CD14-positive monocyte (primary cell): ENCODE data around the gene MRPS35. TPM values are rescaled to one million over a fixed set of nuclear protein-coding genes. Genes with fewer than 3 reads are reported as not detected.

ENCODE experiments used
- DNase-seq, 3 donors: peaks; one replicate each; pipeline ENCODE4 v3.0.0-alpha.2; 2011 to 2022
- H2AFZ ChIP-seq: 2 replicates; pipeline ENCODE4 v1.6.0; 2012; ENCODE audit warnings: mild to moderate bottlenecking, low read depth, low read length, inconsistent platforms; ENCODE audit not compliant: insufficient read depth, poor library complexity, severe bottlenecking
- H3K27ac ChIP-seq, 2 donors: 1 replicate in 1 of 2; 2 replicates in 1 of 2; pipeline ENCODE4 v1.5.1; 2012 to 2013; ENCODE audit warnings: low read length in 2 of 2, control low read depth in 1 of 2, inconsistent platforms in 1 of 2, low read depth in 1 of 2, mild to moderate bottlenecking in 1 of 2
- H3K27me3 ChIP-seq, 2 donors: one replicate each; pipeline versions ENCODE4 v1.6.0 to v1.6.1; 2011 to 2013; ENCODE audit warnings: low read length in 2 of 2; ENCODE audit not compliant: control insufficient read depth in 2 of 2, insufficient read depth in 2 of 2
- H3K36me3 ChIP-seq, 2 donors: replicated peaks in 1 of 2; 1 replicate in 1 of 2; 2 replicates in 1 of 2; pipeline versions ENCODE4 v1.5.1 to v1.6.1; 2012 to 2013; ENCODE audit warnings: low read length in 2 of 2, control low read depth in 1 of 2, inconsistent platforms in 1 of 2, mild to moderate bottlenecking in 1 of 2; ENCODE audit not compliant: insufficient read depth in 2 of 2, control insufficient read depth in 1 of 2
- H3K4me1 ChIP-seq, 2 donors: 1 replicate in 1 of 2; 2 replicates in 1 of 2; pipeline versions ENCODE4 v1.5.1 to v1.6.1; 2012 to 2013; ENCODE audit warnings: low read length in 2 of 2, control low read depth in 1 of 2, inconsistent platforms in 1 of 2, mild to moderate bottlenecking in 1 of 2, moderate library complexity in 1 of 2; ENCODE audit not compliant: insufficient read depth in 2 of 2, control insufficient read depth in 1 of 2
- H3K4me2 ChIP-seq: replicated peaks from 2 replicates; pipeline ENCODE3; 2012; ENCODE audit warnings: low read length, moderate library complexity, mild to moderate bottlenecking; ENCODE audit not compliant: poor library complexity, severe bottlenecking; ENCODE audit errors: extremely low read depth
- H3K4me3 ChIP-seq, 3 experiments: fragments of 200-600 bp in 1 of 3; sonication (generic) in 1 of 3; replicated peaks in 1 of 3; 1 replicate in 2 of 3; 2 replicates in 1 of 3; pipeline ENCODE4 v1.5.1; 2011 to 2013; ENCODE audit warnings: low read length in 3 of 3, mild to moderate bottlenecking in 3 of 3, control low read depth in 2 of 3, low read depth in 2 of 3, inconsistent platforms in 1 of 3, moderate library complexity in 1 of 3
- H3K79me2 ChIP-seq: 2 replicates; pipeline ENCODE4 v1.6.0; 2012; ENCODE audit warnings: mild to moderate bottlenecking, control low read depth, inconsistent platforms, low read length, moderate library complexity; ENCODE audit not compliant: insufficient read depth
- H3K9ac ChIP-seq: 2 replicates; pipeline ENCODE4 v1.6.0; 2017; ENCODE audit warnings: low read length, mild to moderate bottlenecking; ENCODE audit not compliant: insufficient read depth, poor library complexity, severe bottlenecking
- H3K9me3 ChIP-seq, 2 donors: replicated peaks in 1 of 2; 1 replicate in 1 of 2; 2 replicates in 1 of 2; pipeline versions ENCODE4 v1.5.1 to v1.6.1; 2012 to 2013; ENCODE audit warnings: low read length in 2 of 2, control low read depth in 1 of 2; ENCODE audit not compliant: control insufficient read depth in 1 of 2, insufficient read depth in 1 of 2
- H4K20me1 ChIP-seq: 2 replicates; pipeline ENCODE4 v1.6.0; 2012; ENCODE audit warnings: mild to moderate bottlenecking, low read length, control low read depth, moderate library complexity; ENCODE audit not compliant: insufficient read depth
- H3K27ac Mint-ChIP-seq, 7 donors: one replicate each; pipeline ENCODE4 v1.8.0; 2020; ENCODE audit warnings: mild to moderate bottlenecking in 7 of 7, mixed read lengths in 7 of 7, moderate library complexity in 6 of 7, inconsistent platforms in 2 of 7
- H3K27me3 Mint-ChIP-seq, 3 donors: one replicate each; pipeline ENCODE4 v1.8.0; 2021 to 2022; ENCODE audit warnings: low read depth in 3 of 3, mild to moderate bottlenecking in 3 of 3, mixed read lengths in 3 of 3, moderate library complexity in 3 of 3, inconsistent platforms in 1 of 3
- H3K36me3 Mint-ChIP-seq, 2 donors: one replicate each; pipeline ENCODE4 v1.8.0; 2020; ENCODE audit warnings: mixed read lengths in 2 of 2, inconsistent platforms in 1 of 2, mild to moderate bottlenecking in 1 of 2
- H3K4me1 Mint-ChIP-seq: one replicate; pipeline ENCODE4 v1.8.0; 2020; ENCODE audit warnings: mild to moderate bottlenecking, mixed read lengths
- H3K4me3 Mint-ChIP-seq, 2 donors: one replicate each; pipeline ENCODE4 v1.8.0; 2020; ENCODE audit warnings: mild to moderate bottlenecking in 2 of 2, mixed read lengths in 2 of 2, moderate library complexity in 1 of 2
- H3K9me3 Mint-ChIP-seq, 7 donors: one replicate each; pipeline ENCODE4 v1.8.0; 2020 to 2022; ENCODE audit warnings: mixed read lengths in 7 of 7, mild to moderate bottlenecking in 6 of 7, moderate library complexity in 6 of 7, inconsistent platforms in 2 of 7
- CTCF ChIP-seq: fragments of 200-600 bp; IDR thresholded peaks from one replicate; pipeline ENCODE4 v1.8.0; 2022; ENCODE audit warnings: antibody characterized with exemption, mild to moderate bottlenecking
- WGBS: methylation state at CpG from one replicate; pipeline ENCODE4 v1.1.5; 2013; ENCODE audit warnings: missing lambda C conversion rate; ENCODE audit not compliant: insufficient coverage; 5-methylcytosine and 5-hydroxymethylcytosine counted together
- intact Hi-C, 2 donors: fragments of 100-400 bp; cut with micrococcal nuclease; formaldehyde crosslinking; loops; one replicate each; pipeline versions ENCODE4 v1.15.0 to v1.15.1; 2023
- polyA plus RNA-seq, 3 donors: library from polyadenylated mRNA; depleted of rRNA in 1 of 3; unstranded in 2 of 3; stranded (reverse) in 1 of 3; fragments of 300-500 nt in 2 of 3; fragments of >200 nt in 1 of 3; fragmentation: Illumina TruSeq in 2 of 3; gene quantifications; 1 replicate in 2 of 3; 2 replicates in 1 of 3; pipeline ENCODE4 v1.2.3, GENCODE V29; 2012 to 2021

Gene MRPS35
- polyA plus RNA-seq, 3 donors, result 16.6 to 51.8 (median 46.1) TPM

GRCh38 chr12:27696293-27696652 is 14.4 kb upstream of the MRPS35 start, which contains the start of gene REP15:
TSS of gene REP15 (plus strand) at chr12:27696447. CDS start at chr12:27696563, 116 bp downstream.
- intact Hi-C loops, result no loop called here
- no peaks in the 10 kb centered on the region for H3K4me1 Mint-ChIP-seq
- H3K9me3 Mint-ChIP-seq, result no peaks in the 10 kb centered on the region
- no peak within 1 kb of the TSS for H2AFZ ChIP-seq
- no peak for DNase-seq
- H3K9ac ChIP-seq, result no peak within 1 kb of the TSS
- H3K27ac Mint-ChIP-seq, result peak within 1 kb of the TSS in 1 of 7 donors; percentile 7
- no peaks in the 10 kb centered on the region for H3K9me3 ChIP-seq
- H3K27me3 Mint-ChIP-seq, result peaks cover 0 to 4% (median 0%) of the 10 kb centered on the region in 3 donors
- WGBS, result 82% methylated on average over 3 of the region's 5 CpGs
- H3K27ac ChIP-seq, result no peak within 1 kb of the TSS
- no peaks in the 10 kb centered on the region for H3K27me3 ChIP-seq
- H3K36me3 ChIP-seq, result no peaks in the 10 kb centered on the region
- no peaks in the 10 kb centered on the region for H4K20me1 ChIP-seq
- no peak within 1 kb of the TSS for H3K4me3 Mint-ChIP-seq
- H3K36me3 Mint-ChIP-seq, result no peaks in the 10 kb centered on the region
- TF ChIP-seq CTCF, result no peak
- no peak within 1 kb of the TSS for H3K4me3 ChIP-seq
- H3K4me2 ChIP-seq, result no peak within 1 kb of the TSS
- H3K79me2 ChIP-seq, result no peaks in the 10 kb centered on the region
- no peaks in the 10 kb centered on the region for H3K4me1 ChIP-seq

GRCh38 chr12:27696864-27697564 is 13.6 kb upstream of the MRPS35 start:
- no peaks in the 10 kb centered on the region for H3K79me2 ChIP-seq
- WGBS, result 100% methylated on average over 2 of the region's 3 CpGs
- H3K36me3 ChIP-seq, result no peaks in the 10 kb centered on the region
- TF ChIP-seq CTCF, result no peak
- H3K4me2 ChIP-seq, result no peak overlapping the region
- no peaks in the 10 kb centered on the region for H3K4me1 ChIP-seq
- no peak overlapping the region for H3K9ac ChIP-seq
- intact Hi-C loops, result no loop called here
- Mint-ChIP-seq H3K27ac (peak overlapping the region in 1 of 7 donors; percentile 7), H3K36me3 (no peaks in the 10 kb centered on the region), H3K4me1 (no peaks in the 10 kb centered on the region), H3K4me3 (no peak overlapping the region), H3K9me3 (no peaks in the 10 kb centered on the region), H3K27me3 (peaks cover 0 to 4% (median 0%) of the 10 kb centered on the region in 3 donors)
- H3K27me3 ChIP-seq, result no peaks in the 10 kb centered on the region
- no peak overlapping the region for H3K4me3 ChIP-seq
- no peaks in the 10 kb centered on the region for H3K9me3 ChIP-seq
- H3K27ac ChIP-seq, result no peak overlapping the region
- no peaks in the 10 kb centered on the region for H4K20me1 ChIP-seq
- no peak overlapping the region for H2AFZ ChIP-seq
- no peak for DNase-seq
